ENCODE measurements around the gene FHIT. TPM values are rescaled to one million over a fixed set of nuclear protein-coding genes. Genes with fewer than 3 reads are reported as not detected.

Gene FHIT
- polyA plus RNA-seq, 1 experiment, result 0.11 TPM

DNA sequence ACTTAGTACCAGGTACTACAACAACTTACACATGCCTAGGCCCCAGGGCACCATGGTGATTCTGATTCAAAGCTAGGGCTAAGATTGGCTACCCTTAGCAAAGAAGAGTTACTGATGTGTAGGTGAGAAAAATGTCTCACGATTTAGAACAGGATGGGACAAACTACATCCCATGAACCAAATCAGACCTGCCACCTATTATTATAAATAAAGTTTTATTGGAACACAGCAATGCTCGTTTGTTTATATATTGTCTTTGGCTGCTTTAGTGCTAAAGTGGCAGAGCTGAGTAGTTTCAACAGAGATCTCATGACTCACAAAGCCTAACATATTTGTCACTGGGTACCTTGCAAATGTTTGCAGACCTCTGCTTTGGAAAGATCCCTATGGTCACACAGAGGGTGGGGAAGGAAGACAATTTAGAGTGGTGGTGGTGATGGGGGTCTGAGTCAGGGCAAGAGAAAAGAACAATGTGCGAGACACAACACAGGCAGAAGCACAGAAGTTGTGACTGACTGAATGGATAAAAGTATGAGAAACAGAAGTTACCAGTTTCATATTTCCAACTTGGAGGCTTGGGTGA, 1430.8 kb downstream of the FHIT start:
- TF ChIP-seq, protein P1, sequence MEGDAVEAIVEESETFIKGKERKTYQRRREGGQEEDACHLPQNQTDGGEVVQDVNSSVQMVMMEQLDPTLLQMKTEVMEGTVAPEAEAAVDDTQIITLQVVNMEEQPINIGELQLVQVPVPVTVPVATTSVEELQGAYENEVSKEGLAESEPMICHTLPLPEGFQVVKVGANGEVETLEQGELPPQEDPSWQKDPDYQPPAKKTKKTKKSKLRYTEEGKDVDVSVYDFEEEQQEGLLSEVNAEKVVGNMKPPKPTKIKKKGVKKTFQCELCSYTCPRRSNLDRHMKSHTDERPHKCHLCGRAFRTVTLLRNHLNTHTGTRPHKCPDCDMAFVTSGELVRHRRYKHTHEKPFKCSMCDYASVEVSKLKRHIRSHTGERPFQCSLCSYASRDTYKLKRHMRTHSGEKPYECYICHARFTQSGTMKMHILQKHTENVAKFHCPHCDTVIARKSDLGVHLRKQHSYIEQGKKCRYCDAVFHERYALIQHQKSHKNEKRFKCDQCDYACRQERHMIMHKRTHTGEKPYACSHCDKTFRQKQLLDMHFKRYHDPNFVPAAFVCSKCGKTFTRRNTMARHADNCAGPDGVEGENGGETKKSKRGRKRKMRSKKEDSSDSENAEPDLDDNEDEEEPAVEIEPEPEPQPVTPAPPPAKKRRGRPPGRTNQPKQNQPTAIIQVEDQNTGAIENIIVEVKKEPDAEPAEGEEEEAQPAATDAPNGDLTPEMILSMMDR (IDR thresholded peaks at IDR 0.05; ENCODE audit: insufficient read depth, low read depth, low read length), result no peak
- H3K36me3 ChIP-seq (ENCODE audit: control insufficient read depth, insufficient read depth, low read length), result no peaks in the 10 kb centered on the region
- H3K27me3 ChIP-seq (ENCODE audit: control insufficient read depth, insufficient read depth, low read length), result no peaks in the 10 kb centered on the region
- H3K4me3 ChIP-seq (ENCODE audit: low read depth, low read length), result no peak overlapping the region
- ChIA-PET POLR2A (no interaction called here), CTCF (interaction anchor here (0.8 kb wide), 1 partner anchor 37 kb away, joined by 3 read pairs; no protein-coding TSS in a partner anchor)
- DNase-seq (ENCODE audit: low read depth), result no peak

DNA sequence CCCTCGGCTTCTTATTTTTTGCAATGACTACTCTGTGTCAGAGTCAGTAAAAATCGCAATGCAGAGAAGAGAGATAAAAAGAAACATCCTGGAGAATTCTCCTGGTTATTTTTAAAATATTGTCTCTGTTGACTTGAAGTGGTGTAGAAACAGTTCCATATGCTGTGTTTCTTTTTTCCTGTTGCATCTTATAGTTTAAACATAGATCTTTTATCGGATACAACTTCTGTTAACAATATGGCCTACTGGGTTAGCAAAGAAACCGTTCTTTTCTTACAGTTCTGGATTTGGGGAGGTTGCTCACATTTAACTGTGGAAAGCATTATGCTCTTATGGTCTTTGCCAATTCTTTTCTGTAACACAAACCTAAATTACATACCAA, 1432.3 kb downstream of the FHIT start:
- ChIA-PET POLR2A (interaction anchor here (0.7 kb wide), 1 partner anchor 256 kb away, joined by 3 read pairs; no protein-coding TSS in a partner anchor), CTCF (interaction anchor here (1.4 kb wide), 1 partner anchor 9 kb away, joined by 5 read pairs; no protein-coding TSS in a partner anchor)
- Histone ChIP-seq H3K27me3 (ENCODE audit: control insufficient read depth, insufficient read depth, low read length) (no peaks in the 10 kb centered on the region), H3K4me3 (ENCODE audit: low read depth, low read length) (no peak overlapping the region), H3K36me3 (ENCODE audit: control insufficient read depth, insufficient read depth, low read length) (no peaks in the 10 kb centered on the region)
- TF ChIP-seq, protein P1 (IDR thresholded peaks at IDR 0.05; ENCODE audit: insufficient read depth, low read depth, low read length), result no peak
- no peak for DNase-seq (ENCODE audit: low read depth)

DNA sequence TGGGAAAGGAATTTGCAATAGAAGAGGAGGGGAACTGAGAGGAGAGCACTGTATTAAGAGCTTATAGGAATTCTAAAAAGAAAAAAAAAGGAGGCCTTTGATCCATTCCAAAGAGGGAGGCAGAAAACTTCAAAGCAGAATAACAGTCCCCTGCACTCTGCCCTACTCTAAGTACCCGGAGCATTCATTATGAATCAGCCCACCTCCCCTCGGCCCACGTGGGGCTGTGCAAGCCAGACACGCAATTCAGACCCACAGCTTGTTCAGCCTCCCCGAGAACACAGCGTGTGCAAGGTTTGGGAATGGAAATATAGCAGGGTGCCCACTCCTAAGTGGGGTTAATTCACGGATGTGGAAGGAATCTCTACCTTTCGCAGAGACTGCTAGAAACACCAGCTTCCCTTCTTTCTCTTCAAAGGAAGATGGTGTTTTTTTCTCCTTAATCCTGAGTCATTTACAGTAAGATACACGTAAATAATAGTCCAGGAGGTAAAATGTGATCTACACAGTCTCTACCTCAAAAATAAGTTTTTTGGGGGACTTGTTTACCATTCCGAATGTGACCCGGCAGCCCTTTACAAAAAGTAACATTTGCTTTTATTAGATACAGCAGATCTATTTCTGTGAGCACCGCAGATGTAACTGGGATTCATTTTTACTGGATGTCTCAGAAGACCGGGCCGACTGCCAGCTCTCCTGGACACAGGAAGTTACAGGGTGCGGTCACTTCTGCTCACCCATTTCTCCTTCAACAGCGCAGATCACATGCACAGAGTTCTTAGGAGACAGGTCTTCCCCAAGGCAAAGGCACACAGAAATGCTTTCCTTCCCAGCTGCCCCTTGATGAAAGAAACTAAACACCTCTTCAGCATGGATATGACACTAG, 1433.0 kb downstream of the FHIT start:
- ChIA-PET CTCF (interaction anchor here (0.7 to 2.0 kb wide), 3 partner anchors 8 to 282 kb away, joined by 4 to 7 read pairs (median 5); no protein-coding TSS in a partner anchor), POLR2A (interaction anchor here (0.5 to 1.6 kb wide), 3 partner anchors 10 to 256 kb away, joined by 3 to 5 read pairs (median 3); no protein-coding TSS in a partner anchor)

DNA sequence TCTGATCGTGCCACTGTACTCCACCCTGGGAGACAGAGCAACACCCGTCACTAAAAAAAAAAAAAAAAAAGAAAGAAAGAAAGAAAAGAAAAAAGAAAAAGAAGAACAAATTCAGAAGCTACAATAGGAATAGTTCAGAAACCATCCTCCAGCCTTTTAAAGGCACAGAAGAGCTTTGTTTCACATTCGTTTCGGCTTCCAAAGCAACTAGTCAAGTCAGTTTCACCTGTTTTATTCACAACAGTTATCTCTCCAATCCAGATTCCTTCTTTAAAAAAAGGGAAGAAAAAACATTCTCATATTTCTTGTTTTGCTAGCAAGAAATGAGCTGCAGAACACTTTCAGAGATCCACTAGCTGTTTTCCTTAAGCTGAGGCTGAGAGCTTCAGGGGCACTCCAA, 1433.7 kb downstream of the FHIT start:
- Histone ChIP-seq H3K27me3 (ENCODE audit: control insufficient read depth, insufficient read depth, low read length) (no peaks in the 10 kb centered on the region), H3K36me3 (ENCODE audit: control insufficient read depth, insufficient read depth, low read length) (no peaks in the 10 kb centered on the region), H3K4me3 (ENCODE audit: low read depth, low read length) (no peak overlapping the region)
- no peak for DNase-seq (ENCODE audit: low read depth)
- TF ChIP-seq, protein P1 (IDR thresholded peaks at IDR 0.05; ENCODE audit: insufficient read depth, low read depth, low read length), result no peak
- POLR2A ChIA-PET, result interaction anchor here (1.6 kb wide), 1 partner anchor 9 kb away, joined by 5 read pairs; no protein-coding TSS in a partner anchor
- CTCF ChIA-PET, result interaction anchor here (0.7 to 2.0 kb wide), 3 partner anchors 8 to 281 kb away, joined by 4 to 7 read pairs (median 5); no protein-coding TSS in a partner anchor

More for the DNA sequence above, 1433.0 kb downstream of the FHIT start:
- Histone ChIP-seq H3K4me3 (ENCODE audit: low read depth, low read length) (no peak overlapping the region), H3K27me3 (ENCODE audit: control insufficient read depth, insufficient read depth, low read length) (no peaks in the 10 kb centered on the region), H3K36me3 (ENCODE audit: control insufficient read depth, insufficient read depth, low read length) (no peaks in the 10 kb centered on the region)
- TF ChIP-seq, protein P1 (IDR thresholded peaks at IDR 0.05; ENCODE audit: insufficient read depth, low read depth, low read length), result no peak
- peak; percentile 92 for DNase-seq (ENCODE audit: low read depth)

DNA sequence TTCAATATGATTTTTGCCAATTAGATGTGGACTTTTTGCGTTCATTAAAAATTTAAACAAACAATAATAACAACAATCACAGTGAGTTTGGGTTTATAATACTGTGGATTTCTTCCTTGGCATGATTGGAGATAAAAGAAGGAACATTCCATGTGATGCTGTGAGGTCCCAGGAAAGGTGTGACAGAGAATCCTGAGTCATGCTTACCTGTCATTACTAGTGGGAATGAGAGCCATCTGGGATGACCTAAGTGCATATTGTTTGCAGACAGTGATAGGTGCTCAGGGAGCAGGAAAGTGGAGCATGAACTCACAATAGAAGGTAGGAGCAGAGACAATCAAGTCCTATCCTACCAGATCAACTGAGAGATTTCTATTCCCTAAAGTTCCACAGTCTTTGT, 1434.9 kb downstream of the FHIT start:
- no peak for DNase-seq (ENCODE audit: low read depth)
- TF ChIP-seq, protein P1 (IDR thresholded peaks at IDR 0.05; ENCODE audit: insufficient read depth, low read depth, low read length), result no peak

More for the DNA sequence above, 1434.9 kb downstream of the FHIT start:
- Histone ChIP-seq H3K4me3 (ENCODE audit: low read depth, low read length) (no peak overlapping the region), H3K27me3 (ENCODE audit: control insufficient read depth, insufficient read depth, low read length) (no peaks in the 10 kb centered on the region), H3K36me3 (ENCODE audit: control insufficient read depth, insufficient read depth, low read length) (no peaks in the 10 kb centered on the region)
- ChIA-PET POLR2A (no interaction called here), CTCF (no interaction called here)

Data from BJ (cell line).